HL-60/S4 treated with phorbol 12-myristate 13-acetate at 8.2 ng/mL for 4 days and 3 days (cell line): Measurements from ENCODE around the gene TIMM10.

Experiments
- in situ Hi-C: fragments of 300-500 bp; cut with MboI; formaldehyde crosslinking; loops from 2 replicates; pipeline ENCODE4 v1.15.0; 2022; ENCODE audit warnings: low sequenced_read_pairs

TIMM10 gene

DNA sequence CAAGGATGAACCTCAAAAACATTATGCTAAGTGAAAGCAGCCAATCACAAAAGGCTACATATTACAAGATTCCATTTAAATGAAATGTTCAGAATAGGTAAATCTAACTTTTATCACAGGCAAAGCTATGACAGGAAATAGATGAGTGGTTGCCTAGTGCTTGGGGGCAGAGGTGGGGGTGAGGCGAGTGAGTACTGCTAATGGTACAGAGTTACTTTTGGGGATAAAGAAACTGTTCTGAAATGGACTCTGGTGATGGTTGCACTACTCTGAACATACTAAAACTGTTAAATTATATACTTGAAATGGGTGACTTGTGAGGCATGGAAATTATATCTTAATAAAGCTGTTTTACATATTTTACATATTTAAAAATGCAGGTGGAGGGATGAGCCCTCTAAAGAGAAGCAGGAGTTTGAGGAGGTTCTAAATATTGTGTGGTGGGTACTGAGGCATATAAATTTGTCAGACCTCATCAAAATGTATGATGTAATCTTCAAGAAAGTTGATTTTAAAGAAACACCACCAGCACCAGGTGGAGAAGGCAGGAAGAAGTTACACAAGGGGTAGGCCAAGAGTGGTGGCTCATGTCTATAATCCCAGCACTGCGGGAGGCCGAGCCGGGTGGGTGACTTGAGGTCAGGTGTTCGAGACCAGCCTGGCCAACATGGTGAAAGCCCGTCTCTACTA is 18.7 kb downstream of the TIMM10 start:
- in situ Hi-C loops: no loop called here

DNA sequence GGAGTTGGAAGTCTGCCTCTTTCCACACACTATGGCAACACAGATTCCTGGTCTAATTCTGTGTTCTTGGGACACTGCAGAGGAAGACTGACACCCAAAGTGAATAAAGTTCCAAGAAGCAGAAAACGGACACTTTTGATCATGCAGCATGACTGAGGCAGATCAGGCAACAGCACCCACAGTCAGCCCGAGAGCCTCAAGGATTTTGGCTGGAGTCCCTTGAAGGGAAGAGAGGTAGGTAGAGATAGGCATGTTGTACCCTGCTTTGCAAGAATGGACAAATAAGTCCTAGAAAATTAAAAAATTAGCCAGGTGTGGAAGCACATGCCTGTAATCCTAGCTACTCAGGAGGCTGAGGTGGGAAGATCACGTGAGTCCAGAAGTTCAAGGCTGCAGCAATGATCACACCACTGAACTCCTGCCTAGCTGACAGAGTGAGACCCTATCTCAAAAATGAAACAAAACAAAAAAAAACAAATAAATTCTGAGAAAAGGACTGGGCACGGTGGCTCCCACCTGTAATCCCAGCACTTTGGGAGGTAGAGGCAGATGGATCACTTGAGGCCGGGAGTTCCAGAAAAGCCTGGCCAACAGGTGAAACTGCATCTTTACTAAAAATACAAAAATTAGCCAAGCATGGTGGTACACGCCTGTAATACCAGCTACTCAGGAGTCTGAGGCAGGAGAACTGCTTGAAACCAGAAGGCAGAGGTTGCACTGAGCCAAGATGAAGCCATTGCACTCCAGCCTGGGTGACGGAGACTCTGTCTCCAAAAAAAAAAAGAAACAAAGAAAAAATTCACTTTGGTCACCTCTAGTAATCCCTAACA is 22.0 kb downstream of the TIMM10 start:
- in situ Hi-C loops: no loop called here

DNA sequence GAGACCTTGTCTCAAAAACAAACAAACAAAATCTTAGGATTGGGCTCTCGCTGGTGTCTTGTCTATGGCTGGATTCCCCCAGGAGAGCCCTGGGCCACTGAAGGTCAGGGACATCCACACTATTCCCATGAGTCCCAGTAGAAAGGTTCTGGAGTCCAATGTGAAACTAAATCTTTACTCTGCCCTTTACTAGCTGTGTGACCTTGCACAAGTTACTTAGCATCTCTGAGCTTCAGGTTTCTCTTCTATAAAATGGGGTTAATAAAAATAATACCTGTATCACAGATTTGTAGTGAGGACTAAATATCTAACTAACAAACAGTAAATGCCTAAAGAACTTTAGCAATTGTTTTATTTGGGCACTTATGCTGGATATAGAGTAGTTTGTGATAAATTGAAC is 24.0 kb downstream of the TIMM10 start:
- in situ Hi-C loops: no loop called here

DNA sequence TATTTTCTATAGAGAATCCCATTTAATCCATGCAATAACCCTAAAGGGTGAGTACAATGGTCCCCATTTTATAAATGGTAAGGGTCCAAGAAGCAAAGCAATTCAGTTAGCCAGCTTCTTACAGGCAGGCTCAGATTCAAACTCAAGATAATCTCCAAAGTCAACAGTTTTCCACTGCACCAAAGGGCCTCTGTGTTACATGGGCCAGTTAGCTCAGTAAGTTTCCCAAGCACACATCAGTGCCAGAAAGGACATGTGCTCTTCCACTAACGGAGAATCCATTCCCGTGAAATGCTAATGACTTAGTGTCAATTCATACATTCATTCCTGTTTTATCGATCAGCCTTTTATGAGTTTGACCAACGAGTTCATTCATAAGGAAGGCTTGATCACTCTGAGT is 26.0 kb downstream of the TIMM10 start:
- in situ Hi-C loops: no loop called here

DNA sequence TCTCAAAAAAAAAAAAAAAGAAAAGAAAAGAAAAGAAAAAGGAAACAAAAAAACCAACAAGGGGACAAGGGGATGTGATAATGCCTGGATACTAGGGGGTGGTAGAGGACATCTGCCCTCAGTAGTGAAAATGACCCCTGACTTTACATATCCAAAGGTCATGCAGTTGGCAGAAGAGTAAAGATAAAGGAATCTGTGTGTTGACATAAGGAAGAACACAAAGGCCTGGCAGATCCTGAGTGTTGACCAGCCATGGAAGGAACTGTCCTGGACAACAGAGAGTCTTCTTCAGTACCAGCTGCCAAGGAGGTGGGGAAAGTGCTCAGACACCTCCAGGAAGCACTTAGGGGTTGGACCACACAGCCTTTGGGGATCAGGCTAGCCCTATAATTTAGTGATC is 27.7 kb downstream of the TIMM10 start:
- in situ Hi-C loops: no loop called here

DNA sequence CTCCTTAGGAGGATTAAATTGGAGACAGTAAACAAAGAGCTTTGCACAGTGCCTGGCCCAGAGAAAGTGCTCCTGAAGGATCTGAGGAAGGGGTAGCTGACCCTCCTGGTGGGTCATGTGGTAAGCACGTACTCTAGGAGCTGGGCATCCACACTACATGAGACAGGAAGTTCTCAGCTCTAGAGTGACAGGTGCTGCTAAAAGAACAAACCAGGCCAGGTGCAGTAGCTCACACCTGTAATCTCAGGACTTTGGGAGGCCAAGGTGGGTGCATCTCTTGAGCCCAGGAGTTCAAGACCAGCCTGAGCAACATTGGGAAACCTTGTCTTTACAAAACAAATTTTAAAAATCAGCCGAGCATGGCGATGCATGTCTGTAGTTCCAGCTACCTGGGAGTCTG is 28.2 kb downstream of the TIMM10 start:
- in situ Hi-C loops: no loop called here

DNA sequence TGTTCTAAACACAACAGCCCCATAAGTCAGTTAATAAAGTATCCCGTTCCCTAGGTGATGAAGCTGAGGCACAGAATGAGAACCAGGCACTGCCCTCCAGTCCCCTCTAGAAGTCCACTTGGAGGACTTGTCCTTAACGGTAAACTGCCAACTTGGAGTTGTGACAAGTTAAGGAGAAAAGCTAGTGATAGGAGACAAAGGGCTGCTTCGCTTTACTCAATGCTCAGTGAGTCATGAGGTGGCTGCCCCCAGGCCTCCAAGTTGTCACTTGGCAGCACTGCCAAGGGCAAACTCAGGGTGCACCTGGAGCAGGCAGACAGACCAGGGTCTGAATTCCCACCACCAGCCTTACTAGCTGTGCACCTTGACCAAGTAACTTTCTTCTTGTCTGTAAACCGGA is 28.6 kb downstream of the TIMM10 start:
- in situ Hi-C loops: no loop called here

DNA sequence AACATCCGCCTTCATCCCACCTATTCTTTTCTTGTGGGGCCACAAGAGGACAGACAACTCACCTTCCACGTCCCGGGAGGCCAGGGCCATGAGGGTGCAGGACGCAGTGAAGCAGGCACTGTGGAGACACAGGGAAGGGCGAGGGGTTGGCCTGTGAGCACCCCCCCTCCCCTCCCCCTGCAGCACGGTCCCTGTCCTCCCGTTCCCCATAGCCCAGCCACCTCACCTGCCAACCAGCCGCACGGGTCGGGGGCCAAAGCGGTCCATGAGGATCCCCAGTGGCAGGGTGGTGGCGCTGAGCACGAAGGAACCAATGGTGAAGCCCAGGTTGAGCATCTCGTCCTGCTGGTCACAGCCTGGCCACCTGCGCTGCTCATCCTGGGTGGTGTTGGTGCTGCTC is 29.6 kb downstream of the TIMM10 start:
- in situ Hi-C loops: no loop called here

DNA sequence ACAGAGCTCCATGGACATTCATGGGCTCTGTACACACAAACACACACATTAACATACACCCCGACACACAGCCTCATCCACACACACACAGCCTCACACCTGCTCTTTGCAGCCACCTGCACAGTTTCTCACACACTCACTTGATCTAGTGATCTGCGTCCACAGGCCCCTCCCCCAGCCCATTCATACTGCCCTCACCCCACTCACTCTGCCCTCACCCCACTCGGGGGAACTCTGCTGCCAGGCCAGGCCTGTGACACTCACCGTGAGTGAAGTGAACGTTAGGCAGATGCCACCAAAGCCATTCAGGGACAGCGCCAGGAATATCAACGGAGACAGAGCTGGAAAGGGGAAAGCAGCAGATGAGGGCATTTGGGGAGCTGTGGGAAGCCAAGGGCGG is 30.0 kb downstream of the TIMM10 start:
- in situ Hi-C loops: no loop called here

DNA sequence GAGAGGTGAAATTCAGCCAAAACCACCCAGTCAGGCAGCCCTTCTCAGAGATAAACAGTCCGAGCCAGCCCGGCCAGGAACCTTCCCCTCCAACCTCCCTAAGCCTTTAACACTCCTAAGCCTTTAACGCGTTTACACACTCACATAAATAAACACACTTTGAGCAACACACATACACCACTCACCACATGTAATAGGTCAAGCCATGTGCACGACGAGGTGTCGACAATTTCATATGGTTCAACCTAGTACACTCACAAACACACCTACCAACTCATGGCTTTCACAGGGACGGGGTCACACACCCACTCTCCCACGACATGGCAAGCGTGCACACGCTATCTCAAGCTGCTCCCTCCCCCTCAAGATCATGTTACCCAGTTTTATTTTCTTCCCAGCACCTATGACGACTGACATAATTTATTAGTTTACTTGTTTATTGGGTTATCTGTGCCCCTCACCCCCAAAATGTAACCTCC is 30.5 kb downstream of the TIMM10 start:
- in situ Hi-C loops: no loop called here

DNA sequence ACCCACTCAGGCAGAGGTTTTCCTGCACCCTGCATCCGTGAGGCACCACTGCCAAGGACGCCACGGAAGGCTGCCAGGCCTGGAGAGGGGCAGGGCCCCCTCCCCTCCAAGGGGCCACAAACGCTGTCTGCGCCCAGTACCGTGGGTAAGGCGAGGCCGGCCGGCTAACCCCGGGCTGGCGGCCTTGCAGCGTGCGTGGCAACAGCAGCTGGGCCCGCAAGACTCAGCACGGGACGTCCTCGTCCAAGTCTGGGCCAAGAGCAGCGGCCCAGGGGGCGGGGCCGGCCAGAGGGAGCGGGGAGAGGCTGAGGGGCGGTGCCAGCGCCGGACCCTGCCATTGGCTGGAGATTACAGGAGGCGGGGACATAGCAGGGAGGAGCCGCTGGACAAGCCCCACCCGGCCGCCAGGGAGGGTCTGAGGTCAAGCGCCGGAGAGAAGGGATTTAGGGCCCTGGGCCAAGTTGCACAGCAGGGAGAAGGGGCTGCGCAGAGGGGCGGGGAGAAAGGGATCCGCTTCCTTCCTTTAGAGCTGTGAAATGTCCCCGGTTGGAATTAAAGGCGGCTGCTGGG is 31.1 kb downstream of the TIMM10 start:
- in situ Hi-C loops: no loop called here

DNA sequence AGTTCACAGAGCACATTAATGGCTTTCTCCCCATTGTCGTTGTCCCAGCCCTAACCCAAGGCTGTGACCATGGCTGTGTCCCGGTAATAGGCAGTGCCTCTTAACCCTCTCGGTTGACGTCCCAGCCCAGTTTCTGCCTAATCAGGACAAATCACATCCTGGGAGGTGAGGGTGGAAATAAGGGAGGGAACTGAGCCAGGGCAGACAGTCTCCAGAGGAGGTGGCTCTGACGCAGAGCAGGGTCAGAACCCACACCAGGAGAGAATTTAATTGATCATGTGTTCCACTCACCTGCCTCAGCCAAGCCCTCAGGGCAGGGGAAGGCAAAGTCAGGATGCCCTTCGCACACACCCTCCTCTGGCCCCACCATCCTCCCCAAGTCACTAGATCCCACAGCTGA is 32.0 kb downstream of the TIMM10 start:
- in situ Hi-C loops: no loop called here

DNA sequence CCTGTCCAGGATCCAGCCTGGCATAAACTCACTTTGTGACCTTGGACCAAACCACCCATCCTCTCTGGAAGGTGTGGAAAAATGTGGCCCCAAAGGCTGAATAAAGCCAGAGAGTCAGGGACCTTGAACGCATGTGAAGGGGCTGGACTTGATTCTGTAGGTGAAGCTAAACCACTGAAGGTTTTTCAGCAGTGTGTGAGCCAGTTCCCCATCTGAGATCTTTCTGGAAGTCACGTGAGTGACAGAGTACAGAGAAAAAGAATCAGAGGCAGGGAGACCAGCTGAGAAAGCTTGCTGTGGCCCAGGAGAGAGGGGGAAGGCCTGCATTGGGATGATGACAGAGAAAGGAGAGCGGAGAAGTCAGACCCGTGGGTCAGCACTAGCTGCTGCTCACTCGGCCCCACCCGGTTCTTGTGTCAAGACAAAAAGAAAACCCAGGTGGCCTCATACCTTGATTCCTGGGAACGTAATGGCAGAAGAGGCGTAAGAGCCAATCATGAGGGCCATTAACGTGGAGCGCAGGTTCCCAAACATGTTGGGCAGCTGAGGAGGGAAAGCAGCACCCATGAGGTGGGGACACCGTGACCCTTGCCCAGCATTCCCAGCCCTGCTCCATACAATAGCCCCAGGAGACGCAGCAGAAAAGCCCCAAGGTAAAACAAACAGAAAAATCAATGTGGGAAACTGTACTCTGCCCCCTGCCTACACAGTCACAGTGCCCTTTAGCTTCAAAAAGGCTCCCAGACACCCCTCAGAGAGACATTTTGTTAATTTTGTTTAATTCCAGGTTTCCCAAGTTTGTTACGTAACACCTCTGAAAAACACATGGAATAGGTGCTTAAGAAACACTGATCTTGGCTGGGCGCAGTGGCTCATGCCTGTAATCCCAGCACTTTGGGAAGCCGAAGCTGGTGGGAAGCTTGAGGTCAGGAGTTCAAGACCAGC is 33.0 kb downstream of the TIMM10 start:
- in situ Hi-C loops: no loop called here

DNA sequence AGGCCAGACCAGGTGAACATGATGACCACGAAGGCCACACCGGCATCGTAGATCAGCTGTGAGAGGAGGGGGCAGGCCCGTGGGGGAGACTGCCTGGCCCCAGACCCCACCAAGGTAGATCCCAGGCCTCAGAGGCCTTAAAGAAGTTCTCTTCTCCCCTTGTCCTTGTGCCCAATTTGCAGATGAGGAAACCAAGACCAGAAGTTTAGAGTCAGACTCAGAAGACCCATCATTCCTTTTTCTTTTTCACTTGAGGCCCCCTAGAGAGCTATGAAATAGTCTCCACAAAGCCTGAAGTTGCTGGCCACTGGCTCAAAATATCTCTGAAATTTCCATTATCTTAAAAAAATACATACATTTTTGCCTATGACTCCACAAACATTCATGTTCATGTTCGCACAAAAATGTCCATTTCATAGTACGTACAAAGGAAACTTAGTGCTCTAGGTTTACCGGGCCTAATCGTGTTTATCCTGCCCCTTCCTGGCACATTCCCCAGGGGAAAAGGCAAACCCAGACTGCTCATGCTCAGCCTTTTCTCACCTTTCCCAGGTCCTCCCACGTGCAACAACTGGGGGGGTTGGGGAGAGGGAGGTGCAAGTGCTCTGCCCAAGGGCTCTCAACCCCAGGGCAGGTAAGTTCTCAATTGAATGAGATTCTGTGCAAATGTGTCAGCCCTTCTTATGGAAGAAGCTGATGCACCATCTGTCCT is 34.3 kb downstream of the TIMM10 start:
- in situ Hi-C loops: no loop called here

DNA sequence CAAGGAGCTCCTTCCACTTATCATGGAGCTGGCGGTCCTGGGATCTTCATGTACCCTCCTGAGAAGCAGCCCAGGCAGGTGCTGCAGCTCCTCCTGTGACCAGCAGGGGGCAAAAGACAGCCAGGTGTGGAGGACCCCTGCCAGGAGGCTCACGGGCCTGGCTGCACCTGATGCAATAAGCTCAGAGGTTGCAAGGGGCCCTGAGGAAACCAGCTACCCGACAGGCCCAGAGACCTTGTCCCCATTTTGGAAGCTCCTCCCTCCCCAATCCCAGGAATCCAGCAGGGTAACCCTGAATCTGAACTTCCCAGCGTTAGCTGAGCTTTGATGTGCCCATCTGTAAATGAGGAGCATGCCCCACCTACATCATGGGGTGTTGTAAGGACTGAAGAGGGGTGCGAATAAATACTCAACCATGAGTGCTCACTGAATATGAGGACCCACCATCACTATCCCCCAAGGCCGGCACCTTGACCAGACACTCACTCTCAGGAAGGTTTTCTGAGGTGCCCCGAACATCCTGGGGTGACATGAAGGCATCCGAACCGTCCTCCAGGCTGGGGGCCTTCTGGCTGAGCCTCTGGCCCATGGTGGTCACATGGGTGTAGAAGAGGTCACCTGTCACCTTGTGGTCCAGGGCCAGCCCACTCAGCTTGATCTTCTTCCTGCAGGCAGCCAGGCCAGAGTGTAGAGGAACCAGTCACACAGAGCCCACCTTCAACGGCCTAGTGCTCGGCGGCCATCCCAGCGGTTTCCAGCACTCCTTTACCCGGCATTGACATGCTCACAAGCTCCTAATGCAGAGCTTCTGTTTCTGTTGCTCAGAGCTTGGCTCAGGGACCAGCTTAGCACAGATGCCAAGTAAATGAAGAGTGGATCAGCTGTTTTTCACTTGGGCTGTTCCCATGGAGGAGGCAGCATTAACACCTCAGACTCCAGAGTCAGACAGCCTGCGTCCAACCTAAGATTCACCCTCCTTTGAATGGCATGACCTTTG is 36.7 kb downstream of the TIMM10 start:
- in situ Hi-C loops: no loop called here

DNA sequence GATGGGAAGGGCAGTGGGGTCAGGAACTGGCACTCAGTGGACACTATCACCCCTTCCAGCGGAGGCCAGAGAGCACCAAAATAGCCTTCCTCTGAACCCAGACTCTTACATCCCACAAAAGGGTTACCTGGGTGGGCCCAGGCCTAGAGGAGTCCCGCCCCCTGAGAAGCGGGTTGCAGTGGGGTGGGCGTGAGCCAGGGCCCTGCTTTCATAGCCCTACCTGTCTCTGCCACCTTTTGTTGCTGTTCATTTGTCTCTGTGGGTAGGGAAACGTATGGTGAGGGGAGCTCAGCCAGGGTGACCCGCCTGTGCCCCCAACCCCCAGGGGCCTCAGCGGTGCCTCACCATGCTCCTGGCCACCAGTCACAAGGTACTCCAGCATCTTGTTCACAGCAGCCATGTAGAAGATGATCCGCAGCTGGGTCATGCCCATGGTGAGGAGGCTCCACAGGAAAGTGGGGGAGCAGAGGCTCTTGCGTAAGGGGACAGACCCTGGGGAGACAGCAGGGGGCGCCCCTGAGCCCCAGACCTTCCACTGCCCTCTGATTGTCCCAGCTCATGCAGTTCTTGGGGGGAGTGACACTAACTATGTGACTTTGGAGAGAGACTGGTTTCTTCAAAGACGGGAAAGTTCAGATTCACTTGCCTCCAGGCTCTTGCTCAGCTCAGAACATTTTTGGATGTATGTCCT is 39.0 kb downstream of the TIMM10 start:
- in situ Hi-C loops: no loop called here

DNA sequence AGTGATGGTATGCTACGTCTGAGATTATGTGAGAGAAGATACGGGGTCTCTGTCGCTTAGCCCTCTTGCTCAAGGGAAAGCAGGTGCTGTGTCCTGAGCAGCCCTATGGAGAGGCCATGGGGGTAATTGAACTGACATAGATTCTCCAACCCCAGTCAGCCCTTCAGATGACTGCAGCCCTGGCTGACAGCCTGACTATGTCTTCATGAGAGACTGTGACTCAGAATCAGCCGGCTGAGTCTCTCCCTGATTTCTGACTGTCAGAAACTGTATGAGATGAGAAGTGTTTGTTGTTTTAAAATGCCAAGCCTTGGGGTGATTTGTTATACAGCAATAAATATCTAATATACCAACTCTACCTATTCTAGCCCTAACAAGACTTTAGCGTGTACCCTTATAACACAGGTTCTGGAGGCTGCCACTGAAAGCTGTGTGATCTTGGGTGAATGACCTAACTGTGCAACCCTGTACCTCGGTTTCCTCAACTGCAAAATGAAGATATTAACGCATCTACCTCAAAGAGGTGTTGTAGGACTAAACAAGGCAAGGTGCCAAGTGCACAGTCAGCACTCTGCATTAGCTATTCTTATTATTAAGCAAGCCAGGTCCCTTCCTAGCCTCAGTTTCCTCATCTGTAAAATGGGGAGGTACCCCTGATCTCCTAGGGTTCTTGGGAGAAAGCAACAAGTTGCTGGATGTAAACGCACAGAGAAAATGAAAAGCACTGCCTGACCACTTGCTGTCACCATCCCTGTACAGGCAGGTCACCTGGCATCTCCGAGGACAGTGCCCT is 39.9 kb downstream of the TIMM10 start:
- in situ Hi-C loops: no loop called here
